Endothelial cell of umbilical vein (primary cell): ENCODE data around the gene UNC119. TPM values are rescaled to one million over a fixed set of nuclear protein-coding genes. Genes with fewer than 3 reads are reported as not detected.

ENCODE experiments used
- BruUV-seq: library from RNA; stranded (reverse); fragments of 400-500 nt; replicated peaks from 2 replicates; lab custom pipeline; 2021; lab: Mats Ljungman, UMichigan
- CTCF ChIA-PET: fragments of 300-600, 350-600 bp; sonication (Branson Sonifier 250); formaldehyde crosslinking; loops from one replicate; lab custom pipeline; 2021; ENCODE audit warnings: antibody characterized with exemption, inconsistent platforms; lab: Charles Lee
- POLR2A ChIA-PET: fragments of 300-600, 350-600 bp; sonication (Branson Sonifier 250); formaldehyde crosslinking; loops from one replicate; lab custom pipeline; 2021; ENCODE audit warnings: antibody characterized with exemption, inconsistent platforms; lab: Charles Lee
- DNase-seq: peaks from one replicate; pipeline ENCODE4 v3.0.0-alpha.2; 2011; ENCODE audit warnings: low read depth, low spot score
- FAIRE-seq: peaks from 2 replicates; lab custom pipeline; 2011; peaks lifted over from hg19 to GRCh38; lab: Jason Lieb, UNC
- H2AFZ ChIP-seq: 2 replicates; pipeline ENCODE4 v1.6.0; 2012; ENCODE audit warnings: low read depth, low read length, control low read depth, inconsistent platforms
- H3K27ac ChIP-seq: 2 replicates; pipeline ENCODE4 v1.5.1; 2011; ENCODE audit warnings: low read depth, mild to moderate bottlenecking, control low read depth, low read length, moderate library complexity; ENCODE audit not compliant: insufficient read depth
- H3K27me3 ChIP-seq, 2 experiments: 2 replicates each; pipeline versions ENCODE4 v1.6.0 to v1.6.1; 2011; ENCODE audit warnings: low read length in 2 of 2, mixed read lengths in 1 of 2; ENCODE audit not compliant: control insufficient read depth in 2 of 2, insufficient read depth in 2 of 2
- H3K36me3 ChIP-seq, 2 experiments: 2 replicates in 1 of 2; 3 replicates in 1 of 2; pipeline ENCODE4 v1.5.1; 2011; ENCODE audit warnings: low read length in 2 of 2, mild to moderate bottlenecking in 1 of 2, moderate library complexity in 1 of 2; ENCODE audit not compliant: control insufficient read depth in 2 of 2, insufficient read depth in 2 of 2; ENCODE audit errors: extremely low read depth in 1 of 2
- H3K4me1 ChIP-seq: 3 replicates; pipeline ENCODE4 v1.5.1; 2011; ENCODE audit warnings: mild to moderate bottlenecking, low read length; ENCODE audit not compliant: control insufficient read depth, insufficient read depth; ENCODE audit errors: extremely low read depth
- H3K4me2 ChIP-seq: 2 replicates; pipeline ENCODE4 v1.6.1; 2011; ENCODE audit warnings: low read length, control low read depth, mixed read lengths; ENCODE audit not compliant: insufficient read depth
- H3K4me3 ChIP-seq, 3 experiments: fragments of 200-600 bp in 1 of 3; sonication (generic), shearing (Covaris generic) in 1 of 3; replicated peaks in 1 of 3; 2 replicates each; pipeline ENCODE4 v1.5.1; 2011 to 2016; ENCODE audit warnings: control low read depth in 3 of 3, low read length in 3 of 3, mild to moderate bottlenecking in 2 of 3, inconsistent platforms in 1 of 3, low read depth in 1 of 3, moderate library complexity in 1 of 3; ENCODE audit not compliant: insufficient read depth in 1 of 3
- H3K79me2 ChIP-seq: 2 replicates; pipeline ENCODE4 v1.6.0; 2012; ENCODE audit warnings: low read length, inconsistent platforms; ENCODE audit not compliant: control insufficient read depth, insufficient read depth
- H3K9ac ChIP-seq: replicated peaks from 2 replicates; pipeline ENCODE3; 2011; ENCODE audit warnings: low read length, control low read depth; ENCODE audit not compliant: insufficient read depth; ENCODE audit errors: extremely low read depth
- H3K9me1 ChIP-seq: replicated peaks from 3 replicates; pipeline ENCODE4 v1.6.0; 2011; ENCODE audit warnings: mild to moderate bottlenecking, low read length; ENCODE audit not compliant: control insufficient read depth, insufficient read depth; ENCODE audit errors: extremely low read depth
- H3K9me3 ChIP-seq: replicated peaks from 2 replicates; pipeline ENCODE4 v1.5.1; 2012; ENCODE audit warnings: low read length, inconsistent platforms; ENCODE audit not compliant: control insufficient read depth, insufficient read depth
- H4K20me1 ChIP-seq: replicated peaks from 2 replicates; pipeline ENCODE3; 2011; ENCODE audit warnings: mild to moderate bottlenecking, low read length; ENCODE audit not compliant: control insufficient read depth, insufficient read depth; ENCODE audit errors: extremely low read depth
- CTCF ChIP-seq, 2 donors: IDR thresholded peaks; 1 replicate in 1 of 2; 2 replicates in 1 of 2; pipeline ENCODE4 v1.5.1; 2011; ENCODE audit warnings: low read length in 2 of 2, mild to moderate bottlenecking in 2 of 2, moderate library complexity in 2 of 2, control low read depth in 1 of 2, inconsistent platforms in 1 of 2, low read depth in 1 of 2; ENCODE audit not compliant: insufficient read depth in 1 of 2; ENCODE audit errors: extremely low read depth in 1 of 2
- EZH2 ChIP-seq: IDR thresholded peaks from 2 replicates; pipeline ENCODE4 v1.6.1; 2012; ENCODE audit warnings: borderline replicate concordance, low read depth, mild to moderate bottlenecking, moderate library complexity, low read length, inconsistent platforms; ENCODE audit not compliant: severe bottlenecking
- FOS ChIP-seq: IDR thresholded peaks from 2 replicates; pipeline ENCODE4 v1.6.1; 2011; ENCODE audit warnings: mild to moderate bottlenecking, low read length, moderate library complexity, borderline replicate concordance; ENCODE audit not compliant: insufficient read depth
- GATA2 ChIP-seq: IDR thresholded peaks from 2 replicates; pipeline ENCODE4 v1.7.0; 2011; ENCODE audit warnings: low read depth, mild to moderate bottlenecking, moderate library complexity, mixed read lengths, low read length; ENCODE audit not compliant: insufficient read length, insufficient read depth
- JUN ChIP-seq: IDR thresholded peaks from 2 replicates; pipeline ENCODE4 v1.6.1; 2011; ENCODE audit warnings: borderline replicate concordance, low read depth; ENCODE audit not compliant: insufficient read length, insufficient read depth
- MAX ChIP-seq: IDR thresholded peaks from 2 replicates; pipeline ENCODE4 v1.6.1; 2011; ENCODE audit not compliant: insufficient read depth, insufficient read length
- MYC ChIP-seq: IDR thresholded peaks from one replicate; pipeline ENCODE4 v1.6.1; 2011; ENCODE audit warnings: mild to moderate bottlenecking, low read depth, low read length
- POLR2A ChIP-seq: IDR thresholded peaks from 2 replicates; pipeline ENCODE4 v1.6.1; 2012; ENCODE audit warnings: low read depth, mild to moderate bottlenecking, control low read depth, low read length
- POLR2AphosphoS5 ChIP-seq: IDR thresholded peaks from 2 replicates; pipeline ENCODE4 v1.6.1; 2012; ENCODE audit warnings: low read depth, mild to moderate bottlenecking, control low read depth, low read length, moderate library complexity; ENCODE audit not compliant: insufficient read depth
- dilution Hi-C: fragments of 300-500 bp; cut with MboI; formaldehyde crosslinking; loops from one replicate; pipeline ENCODE4 v1.15.0; 2019; ENCODE audit warnings: low sequenced_read_pairs; ENCODE audit not compliant: extremely low pct_ligation_motif_present
- intact Hi-C: fragments of 100-400 bp; cut with micrococcal nuclease; formaldehyde crosslinking; loops from one replicate; pipeline ENCODE4 v1.10.0; 2022
- polyA plus RNA-seq, 4 experiments: library from polyadenylated mRNA; depleted of rRNA in 3 of 4; stranded (reverse) in 3 of 4; unstranded in 1 of 4; fragments of >200 nt; gene quantifications; 2 replicates each; pipeline versions ENCODE4 v1.2.1 to v1.2.3, GENCODE V29; 2011 to 2012; ENCODE audit warnings: missing spikeins in 1 of 4
- total RNA-seq: library from RNA; stranded (reverse); gene quantifications from 2 replicates; pipeline ENCODE4 v1.2.3, GENCODE V29; 2021

UNC119 gene
- total and polyA plus RNA-seq, 2 donors (not counting 3 experiments of a cell fraction or from before 2014, with no cell fraction given), result 26.3 to 67.8 TPM

GRCh38 chr17:28534740-28535375 lies 17.6 kb downstream of the UNC119 start:
- Histone ChIP-seq H3K4me2 (no peak overlapping the region), H3K27ac (no peak overlapping the region), H2AFZ (no peak overlapping the region), H4K20me1 (no peaks in the 10 kb centered on the region), H3K9me1 (no peaks in the 10 kb centered on the region), H3K9me3 (no peaks in the 10 kb centered on the region), H3K36me3 (no peaks in the 10 kb centered on the region), H3K9ac (no peak overlapping the region), H3K27me3 (peaks cover 0 to 2% of the 10 kb centered on the region in 2 experiments), H3K4me3 (no peak overlapping the region), H3K79me2 (no peaks in the 10 kb centered on the region), H3K4me1 (no peaks in the 10 kb centered on the region)
- intact Hi-C loops, result no loop called here
- BruUV-seq, result no TSS peak
- TF ChIP-seq MYC, result no peak
- no peak for TF ChIP-seq EZH2
- no peak for TF ChIP-seq JUN
- TF ChIP-seq MAX, result no peak
- TF ChIP-seq FOS, result no peak
- TF ChIP-seq POLR2A, result no peak
- no peak for TF ChIP-seq CTCF (IDR thresholded peaks at IDR 0.05; ENCODE audit: extremely low read depth in 1 of 2, insufficient read depth in 1 of 2, low read depth in 1 of 2, low read length in 2 of 2)
- TF ChIP-seq GATA2, result no peak
- TF ChIP-seq POLR2AphosphoS5, result no peak
- dilution Hi-C loops, result no loop called here
- FAIRE-seq (no peak), DNase-seq (no peak)
- POLR2A ChIA-PET, result no interaction called here
- CTCF ChIA-PET, result interaction anchor here (0.7 to 1.7 kb wide), 3 partner anchors 12 to 118 kb away, joined by 3 to 5 read pairs (median 4); no protein-coding TSS in a partner anchor
